A549 (cell line): ENCODE data around the gene MED9.

Experiments
- CBX2 ChIP-seq: fragments of 200-600 bp; sonication (generic); IDR thresholded peaks from 2 replicates; pipeline ENCODE4 v1.6.1; 2016; ENCODE audit warnings: low read depth, mild to moderate bottlenecking, borderline replicate concordance
- CBX8 ChIP-seq: fragments of 200-600 bp; sonication (generic); IDR thresholded peaks from 2 replicates; pipeline ENCODE4 v1.6.1; 2016
- CHD2 ChIP-seq: fragments of 150-350 bp; IDR thresholded peaks from 2 replicates; pipeline ENCODE4 v1.6.1; 2014; ENCODE audit warnings: low read length; ENCODE audit not compliant: partially characterized antibody
- CTCF ChIP-seq: fragments of >200 bp; sonication (Bioruptor Twin); formaldehyde crosslinking; IDR thresholded peaks from 3 replicates; pipeline ENCODE4 v1.5.1; 2016
- E2F6 ChIP-seq: IDR thresholded peaks from 2 replicates; pipeline ENCODE4 v1.6.1; 2012; ENCODE audit warnings: low read depth, borderline replicate concordance
- ELK1 ChIP-seq: fragments of 150-350 bp; IDR thresholded peaks from 2 replicates; pipeline ENCODE4 v1.6.1; 2014; ENCODE audit warnings: low read depth, mild to moderate bottlenecking, low read length
- EP300 ChIP-seq, 2 experiments: fragments of >200 bp; sonication (Bioruptor Twin); formaldehyde crosslinking; IDR thresholded peaks; 2 replicates in 1 of 2; 3 replicates in 1 of 2; pipeline ENCODE4 v1.6.1; 2016 to 2017
- GATA3 ChIP-seq: IDR thresholded peaks from 2 replicates; pipeline ENCODE4 v1.6.1; 2012; ENCODE audit warnings: borderline replicate concordance
- HDAC2 ChIP-seq: fragments of 200-600 bp; sonication (generic); IDR thresholded peaks from 2 replicates; pipeline ENCODE4 v1.6.1; 2016
- HOXA7 ChIP-seq: fragments of 250-450 bp; sonication (Bioruptor Pico); IDR thresholded peaks from 2 replicates; pipeline ENCODE4 v1.5.0; 2020; ENCODE audit warnings: mild to moderate bottlenecking, moderate library complexity
- MAFK ChIP-seq: fragments of 450-650 bp; IDR thresholded peaks from 2 replicates; pipeline ENCODE4 v1.6.1; 2014; ENCODE audit not compliant: partially characterized antibody
- POLR2A ChIP-seq: IDR thresholded peaks from 2 replicates; pipeline ENCODE4 v1.6.1; 2012; ENCODE audit warnings: mild to moderate bottlenecking, low read length
- REST ChIP-seq: fragments of 200-600 bp; sonication (generic); IDR thresholded peaks from 2 replicates; pipeline ENCODE4 v1.6.1; 2016; ENCODE audit warnings: antibody characterized with exemption, mild to moderate bottlenecking, moderate library complexity
- SREBF2 ChIP-seq: fragments of 450-650 bp; IDR thresholded peaks from 2 replicates; pipeline ENCODE4 v1.6.1; 2014; ENCODE audit warnings: mild to moderate bottlenecking, moderate library complexity

- no peak for TF ChIP-seq CTCF
- TF ChIP-seq HOXA7 (CRISPR knock-in tag) = no peak
- TF ChIP-seq CBX8 = no peak
- no peak for TF ChIP-seq GATA3
- no peak for TF ChIP-seq ELK1
- no peak for TF ChIP-seq EP300 (IDR thresholded peaks at IDR 0.05)
- no peak for TF ChIP-seq SREBF2
- no peak for TF ChIP-seq REST
- TF ChIP-seq E2F6 = no peak
- TF ChIP-seq POLR2A = no peak
- no peak for TF ChIP-seq CBX2
- no peak for TF ChIP-seq CHD2
- TF ChIP-seq MAFK = no peak
- TF ChIP-seq HDAC2 = no peak
These were observed 35.4 kb downstream of the MED9 start for GRCh38 chr17:17511881-17512858.
